ENCODE measurements around the gene RXRA.

The RXRA gene

DNA sequence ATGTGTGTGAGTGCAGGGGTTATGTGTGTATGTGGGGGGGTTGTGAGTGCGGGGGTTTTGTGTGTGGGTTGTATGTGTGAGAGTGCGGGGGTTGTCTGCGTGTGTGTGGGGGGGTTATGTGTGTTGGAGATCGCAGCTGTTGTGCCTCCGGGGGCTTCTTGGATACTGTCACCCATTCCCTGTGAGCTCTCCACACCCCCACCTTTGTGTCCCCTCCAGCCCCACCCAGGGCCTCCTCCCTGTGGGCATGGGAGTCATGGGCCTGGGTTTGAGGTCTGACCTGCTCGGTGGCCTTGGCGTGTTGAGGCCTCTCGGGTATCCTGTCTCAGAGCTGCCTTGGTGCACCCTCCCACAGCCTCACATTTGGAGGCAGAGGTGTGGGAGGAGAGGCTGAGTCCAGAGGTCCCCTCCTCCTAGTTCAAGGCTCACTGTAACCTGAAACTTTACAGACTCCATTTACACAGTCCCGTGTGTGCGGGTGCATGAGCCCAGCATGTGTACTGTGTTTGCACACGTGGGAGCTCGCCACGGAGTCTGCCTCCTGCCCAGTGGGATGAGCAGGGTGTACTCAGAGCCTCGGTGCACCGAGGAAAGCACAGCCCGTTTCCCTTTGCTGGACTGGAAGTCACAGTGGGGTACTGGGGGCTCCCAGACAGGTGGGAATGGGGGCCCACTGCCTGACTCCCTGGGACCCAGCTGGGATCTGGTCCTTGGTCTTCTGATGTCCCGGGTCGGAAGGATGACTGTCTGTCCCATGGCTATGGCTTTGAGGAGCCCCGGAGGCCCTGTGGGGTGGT is 43.4 kb downstream of the RXRA start:
- no peak for FAIRE-seq

DNA sequence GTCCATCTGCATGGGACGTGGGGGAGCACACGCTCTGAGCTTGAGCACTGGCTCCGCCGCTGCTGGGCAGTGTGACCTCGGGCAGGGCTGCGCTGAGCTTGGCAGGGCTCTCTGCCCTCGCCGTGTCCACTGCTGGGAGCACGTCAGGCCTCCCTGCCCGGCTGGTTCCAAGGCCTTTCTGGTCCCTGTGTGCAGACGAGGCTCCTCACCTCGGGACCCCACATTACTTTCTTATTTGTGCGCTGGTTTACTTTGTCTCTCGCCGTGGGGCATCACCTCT is 43.9 kb downstream of the RXRA start:
- FAIRE-seq: no peak

DNA sequence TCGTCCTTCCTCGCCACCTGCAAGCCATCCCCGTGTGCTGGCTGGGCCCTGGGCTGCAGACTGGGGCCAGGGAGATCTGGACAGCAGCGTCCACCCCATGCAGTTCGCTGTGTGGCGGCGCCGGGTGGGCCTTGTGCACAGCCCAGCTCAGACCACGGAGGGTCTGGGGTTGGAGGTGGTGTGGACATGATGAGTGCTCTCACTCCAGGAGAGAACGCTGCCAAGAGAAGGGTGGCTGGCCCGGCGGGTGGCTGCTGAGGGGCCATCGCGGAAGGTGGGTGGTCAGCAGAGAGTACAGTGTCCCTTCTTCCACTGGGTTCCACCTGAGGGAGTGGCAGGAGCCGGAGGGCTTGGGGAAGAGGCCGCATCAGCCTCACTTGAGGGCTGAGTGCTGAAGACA is 44.4 kb downstream of the RXRA start:
- no peak for FAIRE-seq

DNA sequence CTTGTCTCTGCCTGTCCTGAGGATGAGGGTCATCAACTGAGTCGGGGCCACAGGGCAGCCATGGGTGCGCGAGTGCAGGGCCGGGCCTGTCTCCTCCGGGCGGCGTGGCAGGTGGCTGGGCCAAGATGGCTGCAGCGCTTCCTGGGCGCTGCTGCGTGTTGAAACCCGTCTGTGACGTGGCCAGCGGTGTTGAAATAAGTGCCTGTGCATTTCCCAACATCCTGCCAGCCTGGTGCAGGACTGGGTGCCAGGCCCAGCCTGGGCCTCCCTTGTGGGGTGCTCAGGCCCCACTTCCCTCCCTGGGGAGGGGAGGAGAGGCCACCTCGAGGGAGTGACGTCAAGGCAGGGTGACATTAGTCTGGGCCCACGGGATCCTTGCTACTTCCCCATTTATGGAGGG is 45.5 kb downstream of the RXRA start:
- no peak for FAIRE-seq

DNA sequence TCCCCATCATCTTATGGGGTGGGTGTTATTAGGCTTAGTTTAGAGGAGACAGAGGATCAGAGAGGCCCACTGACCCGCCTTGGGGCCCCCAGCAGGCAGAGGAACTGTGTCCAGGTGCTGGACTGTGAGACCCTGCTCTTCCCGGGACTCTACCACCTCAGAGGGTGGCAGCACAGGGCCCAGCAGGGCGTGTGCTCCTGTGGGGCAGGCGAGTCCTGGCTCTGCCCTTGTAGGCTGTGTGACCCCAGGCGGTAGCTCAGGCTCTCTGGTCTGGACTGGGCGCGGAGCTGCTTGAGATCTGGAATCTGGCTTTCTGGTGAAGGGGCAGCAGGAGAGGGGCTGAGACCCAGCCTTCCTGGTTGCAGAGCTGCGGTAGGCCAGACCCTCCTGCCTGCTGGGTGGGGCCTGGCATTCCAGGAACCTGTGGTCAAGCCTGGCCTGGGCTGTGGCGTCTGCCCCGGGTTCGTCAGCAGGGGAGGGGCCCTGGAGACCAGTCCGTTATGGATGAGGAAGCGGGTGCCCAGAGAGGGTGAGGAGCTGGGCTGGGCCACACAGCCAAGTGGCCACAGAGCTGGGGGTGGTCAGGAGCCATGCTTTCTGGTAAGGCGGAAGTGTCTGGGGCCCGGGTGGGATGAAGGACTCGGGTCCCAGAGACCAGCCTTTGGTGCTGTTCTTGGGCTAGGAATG is 46.5 kb downstream of the RXRA start:
- no peak for FAIRE-seq

DNA sequence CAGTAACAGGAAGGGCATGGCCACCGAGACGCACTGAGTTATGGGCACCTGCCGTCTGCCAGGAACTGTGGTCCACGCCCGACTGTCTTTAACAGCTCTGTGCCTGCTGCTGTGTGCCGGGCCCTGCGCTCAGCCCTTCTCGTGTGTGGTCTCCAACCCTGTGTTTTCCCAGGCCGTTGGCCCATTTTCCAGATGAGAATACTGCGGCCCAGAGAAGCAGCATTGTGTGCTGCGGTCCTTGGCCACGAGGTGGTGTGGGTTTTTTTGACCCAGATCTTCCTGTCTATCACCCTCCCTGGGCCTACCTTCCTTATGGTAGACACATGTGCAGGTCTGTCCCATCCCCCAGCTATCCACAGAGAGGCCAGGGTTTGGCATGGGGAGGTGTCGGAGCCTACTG is 47.0 kb downstream of the RXRA start:
- FAIRE-seq: no peak

DNA sequence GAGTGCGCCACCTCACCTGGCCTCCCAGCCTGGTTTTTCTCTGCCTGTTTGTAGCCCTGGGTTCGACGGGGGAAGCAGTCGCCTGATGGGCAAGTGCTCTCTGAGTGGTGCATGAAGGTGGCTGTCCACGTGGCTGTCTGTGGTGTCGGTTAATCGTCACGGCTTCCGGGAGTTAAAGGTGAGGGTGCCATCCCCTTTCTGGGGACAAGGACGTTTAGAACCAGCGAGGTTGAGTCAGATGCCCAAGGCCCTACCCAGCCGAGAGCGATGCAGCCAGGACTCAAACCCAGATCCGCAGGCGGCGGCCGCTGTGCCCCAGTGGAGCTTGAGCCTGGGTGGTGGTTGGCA is 47.7 kb downstream of the RXRA start:
- FAIRE-seq: no peak

DNA sequence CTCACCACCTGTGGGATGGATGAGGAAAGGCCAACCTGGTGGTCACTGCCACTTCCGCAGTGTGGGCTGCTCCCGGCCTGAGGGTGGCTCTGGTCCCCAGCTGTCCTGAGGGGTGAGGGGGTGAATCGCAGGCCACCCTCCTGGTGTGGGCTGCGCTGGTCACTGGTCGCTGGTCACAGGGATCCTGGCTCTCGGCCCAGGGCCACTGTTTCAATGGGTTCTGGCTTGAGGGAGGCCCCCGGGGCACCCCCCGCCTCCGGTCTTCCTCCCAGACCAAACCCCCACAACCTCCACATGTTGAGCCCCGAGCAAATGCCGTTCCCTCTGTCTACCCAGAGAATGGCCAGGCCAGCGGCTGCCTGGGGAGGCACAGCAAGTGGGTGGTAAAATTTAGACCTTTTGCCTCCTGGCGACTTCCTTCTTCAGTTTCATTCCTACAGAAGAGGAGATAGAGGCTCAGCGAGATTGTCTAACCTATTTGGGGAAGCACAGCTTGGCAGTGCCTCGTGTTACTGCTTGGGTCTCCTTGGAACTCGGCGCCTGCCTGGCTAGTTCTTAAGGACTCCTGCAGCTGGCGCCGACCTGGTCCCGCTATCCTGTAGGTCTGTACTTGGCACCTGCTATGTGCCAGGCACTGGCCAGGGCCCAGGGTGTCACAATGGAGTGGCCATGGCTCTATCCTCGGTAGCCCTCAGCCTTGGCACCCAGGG is 48.2 kb downstream of the RXRA start:
- no peak for FAIRE-seq

DNA sequence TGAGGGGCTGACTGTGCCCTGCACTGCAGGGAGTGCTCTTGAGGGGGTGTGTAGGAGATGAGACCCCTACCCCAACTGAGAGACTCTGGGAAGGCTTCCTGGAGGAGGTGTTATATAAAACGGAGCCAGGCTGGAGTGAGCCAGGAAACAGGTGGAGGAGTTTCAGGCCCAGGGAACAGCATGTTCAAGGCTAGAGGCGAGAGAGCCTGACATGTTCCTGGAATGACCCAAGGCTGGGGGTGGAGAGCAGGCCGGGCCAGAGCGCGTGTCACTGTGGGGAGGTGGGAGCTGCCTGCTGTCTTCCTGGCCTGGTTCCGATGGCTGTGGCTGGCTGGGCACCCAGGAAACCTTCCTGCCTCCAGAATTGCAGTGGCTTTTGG is 48.7 kb downstream of the RXRA start:
- no peak for FAIRE-seq

DNA sequence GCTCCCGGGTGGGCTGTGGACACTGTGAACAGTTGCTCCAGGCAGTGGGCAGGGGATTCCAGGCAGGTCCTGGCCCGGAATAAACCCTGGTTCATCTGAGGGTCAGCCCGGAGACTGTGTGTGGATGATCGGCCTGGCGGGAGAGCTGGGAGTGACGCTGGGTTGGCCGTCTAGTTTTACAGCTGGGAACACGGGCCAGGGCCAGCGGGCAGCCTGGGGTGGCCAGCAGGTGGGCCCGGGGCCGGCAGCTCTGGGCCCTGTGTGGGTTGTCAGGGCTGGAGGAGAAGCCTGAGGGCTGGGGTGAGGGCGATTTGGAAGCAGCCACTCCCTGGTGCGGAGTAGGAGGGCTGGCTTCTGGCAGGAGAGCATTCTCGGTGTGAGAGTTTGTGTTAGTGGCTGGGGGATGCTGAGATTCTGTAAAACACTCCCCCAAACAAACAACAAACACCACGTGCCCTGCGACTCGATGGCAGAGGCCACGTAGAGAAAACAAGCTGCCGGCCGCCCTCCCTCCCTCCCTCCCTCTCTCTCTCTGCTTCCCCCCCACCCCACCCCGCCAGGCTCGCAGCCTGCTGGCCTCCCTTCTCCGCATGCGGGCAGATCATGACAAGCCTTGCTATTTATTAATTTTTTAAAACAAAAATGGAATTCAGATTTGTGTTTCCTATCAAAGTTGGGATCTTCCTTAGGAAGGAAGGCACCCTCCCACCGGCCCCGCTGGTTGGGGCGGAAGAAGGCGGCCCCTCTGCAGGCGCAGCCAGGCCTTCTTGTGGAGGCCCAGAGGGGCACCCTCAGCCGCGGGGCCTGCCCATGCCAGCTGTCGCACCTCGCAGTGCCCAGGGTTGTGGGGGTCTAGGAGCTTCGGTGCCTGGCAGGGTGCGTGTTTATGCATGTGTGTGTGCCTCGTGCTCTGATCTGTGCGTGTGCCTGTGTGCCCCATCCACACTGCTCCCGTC is 49.5 kb downstream of the RXRA start:
- no peak for FAIRE-seq

DNA sequence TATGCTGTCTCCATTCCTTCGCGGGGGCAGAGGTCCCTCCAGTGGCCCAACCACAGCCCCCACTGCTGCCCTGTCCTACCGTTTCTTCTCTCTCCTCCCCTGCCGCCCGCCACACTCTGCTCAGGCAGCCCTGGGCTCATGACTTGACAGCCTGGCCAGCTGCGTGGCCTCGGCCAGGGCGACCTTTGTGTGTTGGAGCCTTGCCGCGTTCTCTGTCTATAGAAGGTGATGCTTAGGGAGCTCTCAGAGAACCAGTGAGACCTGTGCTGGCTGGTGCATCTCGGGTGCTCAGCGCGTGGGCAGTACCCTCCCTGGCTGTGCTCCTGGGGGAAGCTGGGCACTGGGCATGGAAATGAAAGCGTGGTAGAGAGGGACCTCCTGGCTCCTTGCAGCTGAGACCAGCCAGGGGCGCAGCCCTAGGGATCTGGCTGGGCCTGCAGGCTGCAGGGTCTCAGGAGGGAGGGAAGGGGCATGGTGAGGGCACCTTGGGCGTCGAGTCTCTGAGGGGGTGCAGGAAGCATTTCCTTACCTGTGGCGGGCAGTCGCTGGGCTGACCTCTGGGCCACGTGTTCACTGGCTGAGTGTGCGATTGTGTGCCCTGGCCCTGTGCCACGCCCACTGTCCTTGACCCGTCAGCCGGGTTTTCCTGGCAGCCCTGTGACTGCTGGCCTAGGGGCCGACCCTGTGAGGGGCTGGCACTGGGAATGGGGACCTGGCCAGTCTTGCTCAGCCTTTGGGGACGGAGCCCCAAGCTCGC is 50.3 kb downstream of the RXRA start:
- FAIRE-seq: no peak

DNA sequence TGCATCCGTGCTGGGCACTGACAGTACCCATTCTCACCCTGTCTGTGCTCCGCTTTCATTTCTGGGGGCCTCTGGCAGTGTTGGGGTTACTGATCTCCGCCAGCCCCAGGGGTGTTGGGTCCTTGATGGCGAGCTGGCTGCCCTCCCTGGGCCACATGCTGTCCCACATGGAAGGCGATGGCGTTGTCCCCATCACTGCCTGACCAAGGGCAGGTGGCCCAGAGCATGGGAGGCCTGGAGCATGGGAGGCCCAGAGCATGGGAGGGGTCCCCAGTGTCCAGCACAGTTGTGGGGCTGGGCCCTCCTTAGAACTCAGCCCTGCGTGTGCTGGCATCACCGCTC is 50.9 kb downstream of the RXRA start:
- FAIRE-seq: no peak

DNA sequence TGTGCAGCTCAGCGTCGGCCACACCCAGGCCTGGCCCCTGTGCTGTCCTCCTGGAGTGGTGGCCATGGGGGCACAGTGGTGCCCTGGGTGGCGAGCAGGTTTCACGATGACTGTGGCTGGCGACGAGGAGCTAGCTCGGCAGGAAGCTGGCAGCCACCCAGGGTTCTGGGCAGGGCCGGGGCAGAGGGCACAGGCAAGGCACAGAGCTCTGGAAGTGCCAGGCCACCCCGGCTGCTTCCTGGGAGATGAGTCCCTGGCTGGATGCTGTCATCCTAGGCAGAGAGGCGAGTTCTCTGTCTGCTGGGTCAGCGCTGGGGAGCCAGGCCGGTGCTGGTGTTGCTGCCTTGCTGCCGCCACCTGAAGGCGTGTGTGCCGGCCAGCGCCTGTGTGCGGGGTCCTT is 51.7 kb downstream of the RXRA start:
- FAIRE-seq: no peak

DNA sequence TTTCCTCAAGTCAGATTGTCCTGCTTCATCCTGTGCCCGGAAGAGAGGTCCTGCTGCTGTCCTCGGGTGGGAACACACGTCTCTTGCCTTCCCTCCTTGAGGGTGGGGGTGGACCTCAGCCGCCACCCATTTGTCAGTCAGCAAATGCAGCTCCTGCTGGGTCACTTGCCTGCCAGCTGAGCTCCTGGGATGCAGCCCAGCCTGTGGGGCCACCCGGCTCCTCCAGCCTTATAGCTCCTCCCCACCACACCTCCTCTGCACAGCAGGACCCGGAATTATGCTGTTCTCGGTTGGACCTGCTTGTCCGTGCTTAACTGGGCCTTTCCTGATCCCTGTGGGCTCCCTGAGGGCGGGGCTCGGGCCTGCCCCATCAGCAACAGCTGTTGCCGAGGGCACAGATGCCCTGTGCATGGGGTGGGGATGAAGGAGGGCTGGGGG is 52.7 kb downstream of the RXRA start:
- no peak for FAIRE-seq

DNA sequence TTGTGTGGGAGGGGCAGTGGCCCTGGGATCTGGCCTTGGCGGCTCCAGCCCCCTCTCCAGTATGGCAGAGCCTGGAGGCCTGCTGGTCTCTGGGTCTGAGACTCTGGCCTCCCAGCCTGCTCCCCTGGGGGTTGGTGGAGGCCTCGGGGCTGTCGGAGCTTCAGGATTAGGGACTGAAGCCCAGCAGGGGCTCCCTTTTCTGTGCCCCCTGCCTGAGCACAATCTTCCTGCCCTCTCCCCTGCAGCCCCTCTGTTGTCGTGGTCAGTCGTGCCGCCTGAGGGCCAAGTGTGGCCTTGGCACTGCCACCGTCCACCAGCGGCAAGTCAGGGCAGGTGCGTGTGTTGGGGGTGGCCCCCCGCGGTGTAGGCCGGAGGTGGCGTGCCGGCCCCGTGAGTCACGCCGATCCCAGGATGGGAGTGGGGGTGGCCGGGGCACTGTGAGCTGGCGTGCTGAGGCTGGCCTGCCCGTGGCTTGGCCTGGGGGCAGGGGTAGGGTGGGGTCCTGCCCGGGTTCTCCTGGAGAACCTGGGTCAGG is 53.6 kb downstream of the RXRA start:
- FAIRE-seq: no peak

DNA sequence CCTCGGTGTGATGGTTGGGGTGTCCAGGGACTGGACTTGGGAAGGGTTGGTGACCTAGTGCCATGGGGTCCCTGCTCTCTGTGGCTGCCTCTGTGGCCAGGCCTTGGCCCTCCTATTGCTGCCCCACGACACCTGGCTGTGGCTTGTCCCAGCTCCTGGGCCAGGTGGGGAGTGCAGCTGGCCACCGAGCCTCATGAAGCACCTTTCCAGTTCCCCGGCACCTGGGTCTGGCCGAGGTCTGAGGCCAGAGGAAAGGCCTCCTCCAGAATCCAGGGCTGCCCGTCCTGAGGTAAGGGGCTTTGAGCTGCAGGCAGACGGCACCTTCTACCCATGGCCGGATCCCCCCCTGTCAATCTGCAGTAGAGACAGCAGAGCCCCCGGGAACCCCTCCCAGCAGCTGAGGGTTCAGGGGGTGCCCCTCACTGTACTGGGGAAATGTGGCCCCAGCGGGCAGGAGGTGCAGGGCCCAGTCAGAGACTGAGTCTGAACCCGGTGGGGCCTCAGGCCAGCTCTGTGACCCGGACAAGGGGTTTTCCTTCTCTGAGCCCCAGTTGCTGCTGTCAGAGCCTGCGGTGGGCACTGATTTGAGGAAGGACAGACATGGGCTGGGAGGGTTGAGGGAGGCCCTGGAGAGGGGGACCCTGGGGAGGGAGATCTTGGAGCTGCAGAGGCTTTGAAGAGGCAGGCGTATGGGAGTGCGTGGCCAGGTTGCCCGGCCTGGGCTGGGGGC is 54.5 kb downstream of the RXRA start:
- FAIRE-seq: no peak

DNA sequence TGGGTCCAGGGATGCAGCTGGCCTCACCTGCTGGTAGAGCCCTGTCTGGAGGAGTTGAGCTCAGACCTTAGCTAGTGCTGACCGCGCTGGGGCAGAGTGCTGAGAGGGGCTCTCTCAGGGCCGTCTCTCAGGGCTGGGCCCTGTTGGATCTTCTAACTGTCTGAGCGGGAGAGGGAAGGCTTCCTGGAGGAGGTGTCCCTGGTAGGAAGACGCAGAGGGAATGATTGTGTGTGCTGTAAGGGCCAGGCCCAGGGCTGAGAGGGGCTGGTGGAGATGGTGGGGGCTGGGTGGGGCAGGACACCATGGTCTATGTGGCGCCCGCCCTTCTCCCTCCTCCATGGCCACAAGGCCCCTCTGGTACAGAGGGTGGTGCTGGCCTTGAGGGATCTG is 55.0 kb downstream of the RXRA start:
- no peak for FAIRE-seq

DNA sequence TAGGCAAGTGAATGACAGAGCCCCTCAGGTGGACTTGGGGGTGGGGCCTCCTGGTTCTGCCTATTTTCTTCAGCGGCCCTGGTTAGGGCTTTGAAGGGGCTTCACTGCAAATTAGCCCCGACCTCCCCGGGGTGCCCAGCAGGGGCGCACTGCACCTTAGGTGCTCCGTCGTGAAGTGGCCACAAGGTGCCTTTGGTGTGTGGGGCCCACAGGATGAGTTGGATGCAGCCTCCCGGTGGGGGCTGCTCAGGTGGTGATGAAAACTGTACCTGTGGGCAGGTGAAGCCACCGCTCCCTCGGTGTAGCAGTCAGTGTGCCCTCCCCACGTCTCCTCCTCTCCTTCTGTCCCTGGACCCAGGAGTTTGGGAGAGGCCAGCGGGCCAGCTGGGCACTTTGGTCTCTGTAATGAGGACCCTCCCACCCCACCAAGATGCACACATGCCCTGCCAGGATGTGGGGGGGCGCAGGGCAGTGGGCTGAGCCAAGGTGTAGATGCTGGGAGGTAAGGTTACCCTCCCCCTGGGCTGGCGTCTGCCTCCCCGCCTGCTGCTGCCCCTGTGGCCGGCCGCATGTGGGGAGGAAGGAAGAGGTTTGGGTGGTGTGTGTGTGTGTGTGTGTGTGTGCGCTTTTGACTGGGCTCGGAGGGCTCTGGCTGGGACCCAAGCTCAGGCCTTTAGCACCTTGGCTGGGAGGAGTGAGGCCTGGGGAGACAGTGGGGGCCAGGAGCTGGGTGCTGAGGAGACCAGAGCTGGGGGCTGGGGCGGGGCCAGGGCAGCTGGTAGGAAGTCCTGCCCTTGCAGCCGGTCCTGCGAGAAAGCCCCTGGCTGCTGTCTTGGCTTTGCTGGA is 55.6 kb downstream of the RXRA start:
- FAIRE-seq: no peak

DNA sequence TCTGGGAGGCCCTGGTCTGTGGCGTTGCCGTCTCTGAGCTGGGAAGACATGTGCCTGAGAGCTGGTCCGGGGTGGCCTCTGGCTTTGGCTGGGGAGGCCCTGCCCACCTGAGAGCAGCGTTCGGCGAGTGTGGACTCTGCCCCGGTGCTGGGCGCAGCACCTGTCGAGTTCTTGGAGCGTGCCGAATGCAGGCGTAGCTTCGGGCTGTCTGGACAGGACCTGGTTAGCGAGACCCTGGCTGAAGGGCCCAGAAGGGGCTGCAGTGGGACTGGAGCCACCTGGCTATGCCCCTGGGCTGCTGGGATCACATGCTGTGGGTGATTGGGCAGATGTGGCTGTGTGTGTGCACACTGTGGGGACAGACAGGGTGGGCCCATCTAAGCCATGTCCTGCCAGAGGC is 56.5 kb downstream of the RXRA start:
- FAIRE-seq: no peak

DNA sequence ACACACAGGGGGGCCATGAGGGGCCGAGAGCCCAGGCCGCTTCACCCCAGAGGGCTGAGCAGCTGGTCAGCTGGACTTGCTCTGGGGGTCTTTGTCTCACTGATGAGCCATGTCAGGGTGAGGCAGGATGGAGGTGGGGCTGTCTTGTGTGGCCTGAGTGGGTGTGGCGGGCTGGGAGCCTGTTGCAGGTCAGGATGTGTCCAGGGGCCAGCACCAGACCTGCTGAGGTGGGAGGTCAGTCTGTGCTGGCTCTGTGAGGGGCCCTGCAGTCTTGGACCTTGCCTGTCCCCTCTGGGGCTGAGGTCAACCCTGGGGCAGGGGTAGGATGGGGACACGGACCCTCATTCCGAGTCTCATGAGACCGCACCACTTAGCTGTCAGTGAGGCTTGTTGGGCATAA is 56.9 kb downstream of the RXRA start:
- FAIRE-seq: no peak

Data from endometrium (tissue), 2 donors.